ENCODE results near the gene RANBP9. TPM values are rescaled to one million over a fixed set of nuclear protein-coding genes. Genes with fewer than 3 reads are reported as not detected.

Gene RANBP9
- 10 to 100 TPM; 50.8 to 65.0 TPM for total RNA-seq

- CTCF ChIA-PET = interaction anchor here (0.8 to 2.7 kb wide), 7 partner anchors 11 to 137 kb away, joined by 3 to 9 read pairs (median 3); partner anchors contain the start of gene NOL7
- Mint-ChIP-seq H3K4me1 (peaks cover 49% of the 10 kb centered on the region), H3K36me3 (ENCODE audit: low read depth) (peaks cover 14% of the 10 kb centered on the region), H3K27ac (peak within 1 kb of the TSS; percentile 96), H3K27me3 (no peaks in the 10 kb centered on the region), H3K9me3 (ENCODE audit: low read depth) (peaks cover 3% of the 10 kb centered on the region), H3K4me3 (peak within 1 kb of the TSS; percentile 85)
- ATAC-seq (peak; percentile 78), DNase-seq (peak; percentile 92)
- POLR2A ChIA-PET = interaction anchor here (0.6 to 2.6 kb wide), 5 partner anchors 58 to 246 kb away, joined by 3 to 6 read pairs (median 4); partner anchors contain the start of genes NOL7 and SIRT5
- intact Hi-C loops (cut with DNase I, micrococcal nuclease) = loop anchor here (1.0 to 5.0 kb wide), 18 partner anchors 43 to 1700 kb away; partner anchors contain the start of genes MCUR1 (in 2 of the 2), GFOD1 (in 1 of the 2), HIVEP1 (in 1 of the 2) and NOL7 (in 1 of the 2)
These were observed at the start of gene RANBP9 for GRCh38 chr6:13711733-13712598. TSS of gene RANBP9 (minus strand) at chr6:13711835. CDS start at chr6:13711505, 330 bp downstream.

GRCh38 chr6:13760307-13761304 is 49.0 kb upstream of the RANBP9 start:
- CTCF ChIA-PET = interaction anchor here (0.6 kb wide), 1 partner anchor 27 kb away, joined by 3 read pairs; no protein-coding TSS in a partner anchor
- intact Hi-C loops (cut with DNase I, micrococcal nuclease) = loop anchor here (5.0 to 10.0 kb wide), 2 partner anchors 143 to 406 kb away; partner anchors contain the start of gene NOL7 (in 1 of the 2)
- POLR2A ChIA-PET = no interaction called here

GRCh38 chr6:13759025-13759424 is 47.4 kb upstream of the RANBP9 start:
- Mint-ChIP-seq H3K9me3 (ENCODE audit: low read depth) (peaks cover 2% of the 10 kb centered on the region), H3K4me1 (peaks cover 27% of the 10 kb centered on the region), H3K27ac (no peak overlapping the region), H3K36me3 (ENCODE audit: low read depth) (peaks cover 2% of the 10 kb centered on the region), H3K4me3 (no peak overlapping the region), H3K27me3 (no peaks in the 10 kb centered on the region)
- intact Hi-C loops (cut with DNase I, micrococcal nuclease) = no loop called here
- DNase-seq (no peak), ATAC-seq (no peak)
- ChIA-PET POLR2A (interaction anchor here (0.6 kb wide), 1 partner anchor 143 kb away, joined by 5 read pairs; no protein-coding TSS in a partner anchor), CTCF (interaction anchor here (0.5 to 1.0 kb wide), 3 partner anchors 15 to 1559 kb away, joined by 3 to 6 read pairs (median 4); no protein-coding TSS in a partner anchor)

More at GRCh38 chr6:13760307-13761304, 49.0 kb upstream of the RANBP9 start:
- ATAC-seq = no peak
- peaks cover 28% of the 10 kb centered on the region for H3K4me1 Mint-ChIP-seq
- H3K27ac Mint-ChIP-seq = peak overlapping the region; percentile 72
- H3K36me3 Mint-ChIP-seq (ENCODE audit: low read depth) = peaks cover 4% of the 10 kb centered on the region
- H3K4me3 Mint-ChIP-seq = no peak overlapping the region
- DNase-seq = no peak
- peaks cover 2% of the 10 kb centered on the region for H3K9me3 Mint-ChIP-seq (ENCODE audit: low read depth)
- H3K27me3 Mint-ChIP-seq = no peaks in the 10 kb centered on the region

- ChIA-PET CTCF (no interaction called here), POLR2A (no interaction called here)
- Mint-ChIP-seq H3K4me3 (no peak overlapping the region), H3K9me3 (ENCODE audit: low read depth) (no peaks in the 10 kb centered on the region), H3K36me3 (ENCODE audit: low read depth) (no peaks in the 10 kb centered on the region), H3K27me3 (no peaks in the 10 kb centered on the region), H3K27ac (no peak overlapping the region), H3K4me1 (peaks cover 2% of the 10 kb centered on the region)
- intact Hi-C loops (cut with DNase I, micrococcal nuclease) = no loop called here
- ATAC-seq (no peak), DNase-seq (no peak)
These were observed 43.0 kb upstream of the RANBP9 start for GRCh38 chr6:13754644-13755043.

- POLR2A ChIA-PET = interaction anchor here (0.9 kb wide), 1 partner anchor 48 kb away, joined by 3 read pairs; no protein-coding TSS in a partner anchor
- intact Hi-C loops (cut with DNase I, micrococcal nuclease) = no loop called here
- Mint-ChIP-seq H3K4me3 (no peak overlapping the region), H3K4me1 (peaks cover 10% of the 10 kb centered on the region), H3K27me3 (peaks cover 3% of the 10 kb centered on the region), H3K36me3 (ENCODE audit: low read depth) (peaks cover 1% of the 10 kb centered on the region), H3K27ac (no peak overlapping the region), H3K9me3 (ENCODE audit: low read depth) (no peaks in the 10 kb centered on the region)
- ATAC-seq (no peak), DNase-seq (no peak)
- CTCF ChIA-PET = no interaction called here
These were observed 32.1 kb upstream of the RANBP9 start for GRCh38 chr6:13743736-13744127.

- Mint-ChIP-seq H3K4me3 (peak overlapping the region; percentile 39), H3K27ac (no peak overlapping the region), H3K27me3 (peaks cover 3% of the 10 kb centered on the region), H3K9me3 (ENCODE audit: low read depth) (no peaks in the 10 kb centered on the region), H3K36me3 (ENCODE audit: low read depth) (peaks cover 1% of the 10 kb centered on the region), H3K4me1 (peaks cover 8% of the 10 kb centered on the region)
- no peak for DNase-seq
- intact Hi-C loops (cut with DNase I, micrococcal nuclease) = no loop called here
- ChIA-PET CTCF (no interaction called here), POLR2A (interaction anchor here (0.9 kb wide), 1 partner anchor 47 kb away, joined by 3 read pairs; no protein-coding TSS in a partner anchor)
- ATAC-seq = no peak
These were observed 31.5 kb upstream of the RANBP9 start for GRCh38 chr6:13742961-13743735.

GRCh38 chr6:13741365-13741764 is 29.7 kb upstream of the RANBP9 start:
- H3K27ac Mint-ChIP-seq = no peak overlapping the region
- POLR2A ChIA-PET = no interaction called here
- ATAC-seq = no peak

GRCh38 chr6:13735031-13735430 is 23.4 kb upstream of the RANBP9 start:
- Mint-ChIP-seq H3K36me3 (ENCODE audit: low read depth) (no peaks in the 10 kb centered on the region), H3K4me1 (peaks cover 2% of the 10 kb centered on the region), H3K27me3 (peaks cover 4% of the 10 kb centered on the region), H3K4me3 (no peak overlapping the region), H3K9me3 (ENCODE audit: low read depth) (no peaks in the 10 kb centered on the region), H3K27ac (no peak overlapping the region)
- ATAC-seq (no peak), DNase-seq (no peak)
- intact Hi-C loops (cut with DNase I, micrococcal nuclease) = no loop called here
- CTCF ChIA-PET = interaction anchor here (0.8 to 1.1 kb wide), 5 partner anchors 31 to 331 kb away, joined by 3 to 5 read pairs (median 3); no protein-coding TSS in a partner anchor
- POLR2A ChIA-PET = no interaction called here

More at GRCh38 chr6:13741365-13741764, 29.7 kb upstream of the RANBP9 start:
- Mint-ChIP-seq H3K4me3 (no peak overlapping the region), H3K36me3 (ENCODE audit: low read depth) (peaks cover 1% of the 10 kb centered on the region), H3K9me3 (ENCODE audit: low read depth) (no peaks in the 10 kb centered on the region), H3K4me1 (no peaks in the 10 kb centered on the region), H3K27me3 (peaks cover 3% of the 10 kb centered on the region)
- CTCF ChIA-PET = interaction anchor here (0.6 kb wide), 1 partner anchor 469 kb away, joined by 4 read pairs; no protein-coding TSS in a partner anchor
- intact Hi-C loops (cut with DNase I, micrococcal nuclease) = no loop called here
- no peak for DNase-seq

- Mint-ChIP-seq H3K4me1 (peaks cover 7% of the 10 kb centered on the region), H3K27ac (no peak overlapping the region), H3K36me3 (ENCODE audit: low read depth) (no peaks in the 10 kb centered on the region), H3K27me3 (peaks cover 4% of the 10 kb centered on the region), H3K9me3 (ENCODE audit: low read depth) (no peaks in the 10 kb centered on the region), H3K4me3 (no peak overlapping the region)
- ChIA-PET CTCF (interaction anchor here (0.7 kb wide), 2 partner anchors 27 to 189 kb away, joined by 3 to 4 read pairs; no protein-coding TSS in a partner anchor), POLR2A (no interaction called here)
- intact Hi-C loops (cut with DNase I, micrococcal nuclease) = no loop called here
- ATAC-seq (no peak), DNase-seq (no peak)
These were observed 21.7 kb upstream of the RANBP9 start for GRCh38 chr6:13733178-13733887.

GRCh38 chr6:13730704-13731103 is 19.1 kb upstream of the RANBP9 start:
- ChIA-PET CTCF (no interaction called here), POLR2A (no interaction called here)
- intact Hi-C loops (cut with DNase I, micrococcal nuclease) = no loop called here
- Mint-ChIP-seq H3K4me1 (peaks cover 10% of the 10 kb centered on the region), H3K27me3 (peaks cover 4% of the 10 kb centered on the region), H3K9me3 (ENCODE audit: low read depth) (no peaks in the 10 kb centered on the region), H3K4me3 (no peak overlapping the region), H3K27ac (no peak overlapping the region), H3K36me3 (ENCODE audit: low read depth) (no peaks in the 10 kb centered on the region)
- DNase-seq = no peak
- no peak for ATAC-seq

Data from activated CD4-positive, alpha-beta T cell treated with anti-CD3 and anti-CD28 coated beads for 36 hours (primary cell).